ENCODE results near the gene SLC29A2. TPM values are rescaled to one million over a fixed set of nuclear protein-coding genes. Genes with fewer than 3 reads are reported as not detected.

The SLC29A2 gene
- total RNA-seq, 1 experiment from 2014 or later = 30.3 TPM

DNA sequence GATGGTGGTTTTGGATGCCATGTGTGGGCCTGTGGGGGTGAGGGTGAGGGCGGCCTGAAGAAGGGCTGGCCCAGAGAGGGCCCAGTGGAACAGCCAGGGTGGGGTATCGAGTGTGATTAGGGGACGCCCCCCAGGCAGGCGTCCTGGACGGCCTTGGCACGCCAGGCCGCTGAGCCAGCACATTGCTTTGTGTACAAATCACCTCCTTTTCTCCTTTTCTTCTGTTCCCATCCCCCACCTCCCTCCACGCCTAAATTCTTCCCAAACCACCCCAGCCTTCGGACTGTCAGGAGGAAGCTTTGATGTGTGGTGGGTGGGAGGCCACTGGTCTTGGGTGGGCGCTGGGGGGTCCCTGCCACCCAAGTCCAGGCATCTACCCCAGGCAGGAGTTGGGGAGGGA is 46.9 kb downstream of the SLC29A2 start:
- intact Hi-C loops (cut with micrococcal nuclease; ENCODE audit: unreplicated experiment) = no loop called here
- H3K4me1 Mint-ChIP-seq (ENCODE audit: low read depth, unreplicated experiment) = peaks cover 29% of the 10 kb centered on the region
- Histone ChIP-seq H3K4me1 (peaks cover 46% of the 10 kb centered on the region), H3K9me3 (peaks cover 9% of the 10 kb centered on the region; the same call in 1 of the 2 replicates), H3K27me3 (replicated peaks; ENCODE audit: control insufficient read depth, insufficient read depth, low read length) (no peaks in the 10 kb centered on the region), H3K36me3 (ENCODE audit: control insufficient read depth, insufficient read depth, low read length) (no peaks in the 10 kb centered on the region), H3K4me3 (ENCODE audit: low read depth, low read length) (no peak overlapping the region)
- no peak overlapping the region for H3K27ac Mint-ChIP-seq (ENCODE audit: unreplicated experiment)
- peaks cover 3% of the 10 kb centered on the region for H3K9me3 Mint-ChIP-seq (ENCODE audit: unreplicated experiment)
- H3K36me3 Mint-ChIP-seq (ENCODE audit: insufficient read depth, unreplicated experiment) = no peaks in the 10 kb centered on the region
- H3K27me3 Mint-ChIP-seq (ENCODE audit: insufficient read depth, unreplicated experiment) = no peaks in the 10 kb centered on the region
- no peak overlapping the region for H3K4me3 Mint-ChIP-seq (ENCODE audit: unreplicated experiment)
- DNase-seq = no peak
- TF ChIP-seq, protein P1, sequence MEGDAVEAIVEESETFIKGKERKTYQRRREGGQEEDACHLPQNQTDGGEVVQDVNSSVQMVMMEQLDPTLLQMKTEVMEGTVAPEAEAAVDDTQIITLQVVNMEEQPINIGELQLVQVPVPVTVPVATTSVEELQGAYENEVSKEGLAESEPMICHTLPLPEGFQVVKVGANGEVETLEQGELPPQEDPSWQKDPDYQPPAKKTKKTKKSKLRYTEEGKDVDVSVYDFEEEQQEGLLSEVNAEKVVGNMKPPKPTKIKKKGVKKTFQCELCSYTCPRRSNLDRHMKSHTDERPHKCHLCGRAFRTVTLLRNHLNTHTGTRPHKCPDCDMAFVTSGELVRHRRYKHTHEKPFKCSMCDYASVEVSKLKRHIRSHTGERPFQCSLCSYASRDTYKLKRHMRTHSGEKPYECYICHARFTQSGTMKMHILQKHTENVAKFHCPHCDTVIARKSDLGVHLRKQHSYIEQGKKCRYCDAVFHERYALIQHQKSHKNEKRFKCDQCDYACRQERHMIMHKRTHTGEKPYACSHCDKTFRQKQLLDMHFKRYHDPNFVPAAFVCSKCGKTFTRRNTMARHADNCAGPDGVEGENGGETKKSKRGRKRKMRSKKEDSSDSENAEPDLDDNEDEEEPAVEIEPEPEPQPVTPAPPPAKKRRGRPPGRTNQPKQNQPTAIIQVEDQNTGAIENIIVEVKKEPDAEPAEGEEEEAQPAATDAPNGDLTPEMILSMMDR (IDR thresholded peaks at IDR 0.05; ENCODE audit: insufficient read depth in 1 of 2, low read depth in 1 of 2, low read length in 1 of 2, severe bottlenecking in 1 of 2, unreplicated experiment in 1 of 2) = no peak
- BruUV-seq (replicated peaks) = no TSS peak
- ChIA-PET CTCF (interaction anchor here (0.7 to 1.9 kb wide), 2 partner anchors 12 kb away, joined by 4 to 6 read pairs; partner anchors contain the start of gene RIN1), POLR2A (no interaction called here)

DNA sequence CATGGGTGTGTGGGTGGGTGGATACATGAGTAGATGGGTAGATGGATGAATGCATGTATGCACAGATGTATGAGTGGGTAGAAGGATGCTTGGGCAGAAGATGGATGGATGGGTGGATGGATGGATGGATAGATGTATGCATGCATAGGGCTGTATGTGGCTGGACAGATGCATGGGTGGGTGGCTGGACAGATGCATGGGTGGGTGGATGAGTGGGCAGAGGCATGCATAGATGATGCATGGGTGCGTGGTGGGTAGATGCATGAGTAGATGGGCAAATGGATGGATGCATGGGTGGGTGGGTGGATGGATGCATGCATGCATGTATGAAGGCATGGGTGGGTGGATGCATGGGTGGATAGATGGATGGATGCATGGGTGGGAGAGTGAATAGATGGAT is 47.9 kb downstream of the SLC29A2 start:
- peaks cover 50% of the 10 kb centered on the region for H3K4me1 ChIP-seq
- H3K9me3 ChIP-seq = peaks cover 12% of the 10 kb centered on the region; the same call in 1 of the 2 replicates
- no peaks in the 10 kb centered on the region for H3K36me3 ChIP-seq (ENCODE audit: control insufficient read depth, insufficient read depth, low read length)
- BruUV-seq (replicated peaks) = no TSS peak
- peaks cover 36% of the 10 kb centered on the region for H3K4me1 Mint-ChIP-seq (ENCODE audit: low read depth, unreplicated experiment)
- H3K36me3 Mint-ChIP-seq (ENCODE audit: insufficient read depth, unreplicated experiment) = no peaks in the 10 kb centered on the region
- TF ChIP-seq, protein P1 (IDR thresholded peaks at IDR 0.05; ENCODE audit: insufficient read depth in 1 of 2, low read depth in 1 of 2, low read length in 1 of 2, severe bottlenecking in 1 of 2, unreplicated experiment in 1 of 2) = no peak
- no peaks in the 10 kb centered on the region for H3K27me3 Mint-ChIP-seq (ENCODE audit: insufficient read depth, unreplicated experiment)
- ChIA-PET CTCF (interaction anchor here (0.7 kb wide), 1 partner anchor 11 kb away, joined by 4 read pairs; no protein-coding TSS in a partner anchor), POLR2A (no interaction called here)
- no peak for DNase-seq
- H3K27me3 ChIP-seq (replicated peaks; ENCODE audit: control insufficient read depth, insufficient read depth, low read length) = no peaks in the 10 kb centered on the region
- no peak overlapping the region for H3K27ac Mint-ChIP-seq (ENCODE audit: unreplicated experiment)
- H3K4me3 ChIP-seq (ENCODE audit: low read depth, low read length) = no peak overlapping the region
- intact Hi-C loops (cut with micrococcal nuclease; ENCODE audit: unreplicated experiment) = no loop called here
- H3K4me3 Mint-ChIP-seq (ENCODE audit: unreplicated experiment) = no peak overlapping the region
- peaks cover 13% of the 10 kb centered on the region for H3K9me3 Mint-ChIP-seq (ENCODE audit: unreplicated experiment)

DNA sequence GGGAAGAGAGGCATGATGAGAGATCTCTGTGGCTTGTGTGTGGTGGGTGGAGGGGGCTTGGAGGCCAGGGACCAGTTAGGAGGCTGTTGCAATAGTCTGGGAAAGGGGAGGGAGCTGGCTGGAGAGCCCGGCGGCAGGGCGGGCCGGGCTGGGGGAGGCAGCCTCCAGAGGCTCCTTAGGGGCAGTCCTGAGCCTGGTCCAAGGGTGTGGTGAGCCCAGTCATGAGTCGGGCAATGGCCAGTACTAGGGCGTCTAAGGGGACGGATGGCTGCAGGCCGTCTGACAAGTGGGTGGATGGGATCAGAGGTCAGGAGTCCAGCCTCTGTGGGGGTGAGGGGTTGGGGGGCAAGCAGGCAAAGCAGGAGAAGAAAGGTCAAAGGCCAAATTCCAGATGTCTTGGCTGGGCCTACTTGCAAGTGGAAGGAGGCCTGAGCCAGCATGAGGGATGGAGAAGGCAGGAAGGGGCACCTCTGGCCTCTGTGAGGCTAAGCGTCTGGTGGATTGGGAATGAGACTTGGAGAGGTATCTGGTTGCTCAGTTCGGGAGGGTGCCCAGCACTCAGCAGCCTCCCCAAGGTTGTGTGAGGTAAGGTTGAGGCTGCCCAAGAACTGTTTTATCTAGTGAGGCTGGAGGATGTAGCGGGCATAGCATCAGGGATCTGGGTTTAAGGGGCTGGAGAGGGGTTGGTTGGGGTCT is 48.7 kb downstream of the SLC29A2 start:
- BruUV-seq (replicated peaks) = no TSS peak
- Mint-ChIP-seq H3K27me3 (ENCODE audit: insufficient read depth, unreplicated experiment) (no peaks in the 10 kb centered on the region), H3K27ac (ENCODE audit: unreplicated experiment) (peak overlapping the region; percentile 29), H3K4me1 (ENCODE audit: low read depth, unreplicated experiment) (peaks cover 34% of the 10 kb centered on the region), H3K9me3 (ENCODE audit: unreplicated experiment) (peaks cover 15% of the 10 kb centered on the region), H3K36me3 (ENCODE audit: insufficient read depth, unreplicated experiment) (no peaks in the 10 kb centered on the region), H3K4me3 (ENCODE audit: unreplicated experiment) (no peak overlapping the region)
- Histone ChIP-seq H3K9me3 (peaks cover 12% of the 10 kb centered on the region; the same call in 1 of the 2 replicates), H3K4me1 (peaks cover 50% of the 10 kb centered on the region), H3K27me3 (replicated peaks; ENCODE audit: control insufficient read depth, insufficient read depth, low read length) (no peaks in the 10 kb centered on the region), H3K36me3 (ENCODE audit: control insufficient read depth, insufficient read depth, low read length) (no peaks in the 10 kb centered on the region), H3K4me3 (ENCODE audit: low read depth, low read length) (no peak overlapping the region)
- CTCF ChIA-PET = interaction anchor here (1.9 kb wide), 1 partner anchor 10 kb away, joined by 15 read pairs; no protein-coding TSS in a partner anchor
- POLR2A ChIA-PET = no interaction called here
- TF ChIP-seq, protein P1 (IDR thresholded peaks at IDR 0.05; ENCODE audit: insufficient read depth in 1 of 2, low read depth in 1 of 2, low read length in 1 of 2, severe bottlenecking in 1 of 2, unreplicated experiment in 1 of 2) = no peak
- peak in 1 of 2 experiments; percentile 50 for DNase-seq
- intact Hi-C loops (cut with micrococcal nuclease; ENCODE audit: unreplicated experiment) = no loop called here

Data from Caco-2 (cell line).